COLO668 (cell line): ENCODE results near the gene NAP1L5.
A peak's percentile ranks its signal among the peaks of the same experiment; 100 is the strongest.

ENCODE experiments used
- DNase-seq: peaks from one replicate; lab custom pipeline; 2025; ENCODE audit not compliant: unreplicated experiment; lab: John Stamatoyannopoulos, UW

Gene NAP1L5

DNA sequence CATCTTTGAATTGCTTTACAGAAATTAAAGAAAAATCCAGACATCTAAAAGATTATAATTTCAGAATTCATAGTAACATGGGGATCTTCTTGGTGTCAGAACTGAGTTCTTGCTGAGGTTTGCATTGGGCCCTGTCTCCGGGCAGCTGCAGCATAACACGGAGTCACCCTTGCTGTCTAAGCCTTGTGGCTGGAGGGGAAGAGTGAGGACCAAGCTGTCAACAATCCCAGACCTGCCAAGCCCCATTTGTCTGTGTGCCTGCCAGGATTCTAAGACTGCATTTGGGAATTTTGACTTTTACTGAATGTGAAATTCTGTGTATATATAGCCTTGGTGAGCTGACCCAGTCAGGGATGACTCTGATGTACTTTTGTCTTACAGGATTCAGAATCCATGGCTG is 25.2 kb upstream of the NAP1L5 start:
- no peak for DNase-seq

DNA sequence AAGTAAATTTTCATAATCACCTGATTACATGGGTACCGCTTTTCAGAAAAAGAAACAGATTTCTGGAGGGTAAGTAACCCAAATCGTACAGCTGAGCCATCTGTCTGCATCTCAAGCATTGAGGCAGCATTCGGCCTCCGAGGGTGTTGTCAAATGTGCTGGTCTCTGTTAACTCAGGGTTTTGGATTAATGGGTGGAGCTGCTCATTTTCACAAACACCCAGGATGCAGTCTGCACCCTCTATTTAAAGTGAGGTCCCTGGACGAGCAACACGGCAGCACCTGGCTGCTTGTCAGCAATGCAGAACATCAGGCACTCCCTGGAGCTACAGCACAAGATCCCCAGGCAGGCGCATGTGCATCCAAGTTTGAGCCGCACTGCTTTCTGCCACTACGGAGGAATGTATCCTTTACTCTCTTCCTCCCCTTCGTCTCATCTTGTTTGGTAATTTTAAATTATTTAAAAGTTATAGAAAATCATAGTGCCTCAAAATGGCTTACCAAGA is 24.7 kb upstream of the NAP1L5 start:
- no peak for DNase-seq

DNA sequence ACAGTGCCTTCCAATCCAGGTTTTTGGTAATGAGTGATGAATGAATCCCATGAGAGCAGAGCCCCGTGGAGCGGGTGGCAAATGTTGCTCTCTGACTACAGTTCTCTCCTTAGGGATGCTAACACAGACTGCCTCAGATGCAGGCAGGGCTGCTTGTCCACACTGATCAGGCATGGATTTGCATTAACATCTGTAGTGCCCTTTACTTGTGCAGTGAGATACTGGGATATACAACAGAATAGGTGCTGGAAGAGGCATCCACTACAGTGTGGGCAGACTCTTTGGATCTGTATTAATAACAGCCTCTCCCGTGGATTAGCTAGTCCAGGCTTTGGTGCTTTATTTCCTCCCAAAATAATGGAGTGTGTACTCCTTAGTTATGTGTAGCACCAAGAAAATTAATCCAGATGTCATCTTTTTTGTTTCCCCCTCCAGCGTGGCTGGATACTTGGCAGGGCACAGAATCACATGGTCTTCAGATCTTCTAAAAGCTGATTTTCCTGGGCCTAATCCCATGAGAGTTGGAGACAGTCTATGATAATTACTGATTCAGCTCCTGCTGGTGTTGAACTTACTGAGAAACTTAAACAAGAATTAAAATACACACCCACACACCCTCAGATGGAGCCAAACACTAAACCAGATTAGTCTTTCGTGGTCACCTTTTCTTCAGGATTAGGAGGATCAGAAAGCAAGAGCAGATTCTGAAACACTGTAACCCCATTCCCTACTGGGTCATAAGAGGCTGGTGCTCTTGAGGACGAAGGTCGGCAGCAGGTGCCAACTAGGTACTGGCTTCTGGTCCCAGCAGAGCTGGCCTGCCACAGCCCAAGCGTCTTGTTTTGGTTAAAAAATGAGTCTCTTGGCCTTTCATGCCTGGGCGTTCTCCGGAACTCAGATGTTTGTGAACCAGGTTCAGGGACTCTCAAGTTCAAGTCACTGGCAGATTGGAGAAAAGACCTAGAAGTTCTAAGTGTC is 23.1 kb upstream of the NAP1L5 start:
- DNase-seq = no peak

DNA sequence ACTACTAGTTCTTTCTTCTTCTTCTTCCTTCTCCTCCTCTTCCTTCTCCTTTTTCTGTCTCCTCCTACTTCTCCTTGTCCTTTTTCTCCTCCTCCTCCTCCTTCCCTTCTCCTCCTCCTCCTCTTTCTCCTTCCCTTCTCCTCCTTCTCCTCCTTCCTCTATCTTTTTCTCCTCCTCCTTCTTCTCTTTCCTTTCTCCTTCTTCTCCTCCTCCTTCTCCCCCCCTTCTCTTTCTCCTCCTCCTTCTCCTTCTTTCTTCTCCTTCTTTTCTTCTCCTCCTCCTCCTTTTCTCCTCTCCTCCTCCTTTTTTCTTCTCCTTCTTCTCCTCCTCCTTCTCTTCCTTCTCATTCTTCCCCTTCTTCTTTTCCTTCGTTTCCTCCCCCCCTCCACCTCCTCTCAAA is 21.8 kb upstream of the NAP1L5 start:
- DNase-seq = no peak

DNA sequence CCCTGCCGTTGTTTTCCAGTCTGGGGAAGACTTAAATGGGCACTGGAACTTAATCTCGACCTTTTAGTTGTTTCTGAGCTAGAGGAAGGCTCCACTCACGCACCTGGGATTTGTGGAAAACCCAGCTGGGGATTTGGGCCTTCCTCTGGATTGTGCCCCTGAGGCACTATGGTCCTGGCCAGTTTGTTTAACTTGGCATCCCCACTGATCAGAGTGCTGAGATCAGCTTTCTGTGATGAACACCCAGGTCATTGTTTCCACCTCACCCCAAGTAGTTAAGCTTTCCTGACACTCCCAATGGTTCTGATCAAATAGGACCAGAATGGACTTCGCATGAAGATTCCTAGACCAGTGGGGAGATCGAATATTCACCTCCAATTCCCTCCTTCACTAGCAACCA is 20.5 kb upstream of the NAP1L5 start:
- no peak for DNase-seq

DNA sequence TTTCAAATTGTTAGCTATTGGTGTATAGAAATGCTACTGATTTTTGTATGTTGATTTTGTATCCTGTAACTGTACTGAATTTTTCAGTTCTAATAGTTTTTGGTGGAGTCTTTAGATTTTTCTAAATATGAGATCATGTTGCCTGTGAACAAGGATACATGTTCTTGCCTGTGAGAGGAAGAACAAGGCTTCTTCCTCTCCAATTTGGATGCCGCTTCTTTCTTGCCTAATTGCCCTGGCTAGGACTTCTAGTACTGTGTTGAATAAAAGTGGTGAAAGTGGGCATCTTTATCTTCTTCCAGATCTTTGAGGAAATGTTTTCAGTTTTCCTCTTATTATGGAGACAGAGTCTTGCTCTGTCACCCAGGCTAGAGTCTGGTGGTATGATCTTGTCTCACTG is 16.2 kb upstream of the NAP1L5 start:
- DNase-seq = no peak

DNA sequence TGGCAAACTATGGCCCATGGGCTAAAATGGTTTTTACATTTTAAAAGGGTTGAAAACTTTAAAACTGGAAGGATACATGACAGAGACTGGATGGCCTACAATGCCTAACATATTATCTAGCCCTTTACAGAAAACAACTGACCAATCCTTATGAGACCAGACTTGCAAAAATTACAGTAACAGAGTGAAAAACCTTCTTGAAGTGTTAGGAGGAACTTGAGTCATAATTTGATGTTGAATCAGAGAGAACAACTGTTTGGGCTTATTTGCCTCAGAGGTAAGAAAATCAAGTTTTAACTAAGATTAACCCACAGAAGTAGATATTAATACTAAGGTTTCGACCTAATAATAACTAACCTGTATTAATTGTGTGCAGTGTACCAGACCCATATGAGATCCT is 12.4 kb upstream of the NAP1L5 start:
- DNase-seq = no peak

DNA sequence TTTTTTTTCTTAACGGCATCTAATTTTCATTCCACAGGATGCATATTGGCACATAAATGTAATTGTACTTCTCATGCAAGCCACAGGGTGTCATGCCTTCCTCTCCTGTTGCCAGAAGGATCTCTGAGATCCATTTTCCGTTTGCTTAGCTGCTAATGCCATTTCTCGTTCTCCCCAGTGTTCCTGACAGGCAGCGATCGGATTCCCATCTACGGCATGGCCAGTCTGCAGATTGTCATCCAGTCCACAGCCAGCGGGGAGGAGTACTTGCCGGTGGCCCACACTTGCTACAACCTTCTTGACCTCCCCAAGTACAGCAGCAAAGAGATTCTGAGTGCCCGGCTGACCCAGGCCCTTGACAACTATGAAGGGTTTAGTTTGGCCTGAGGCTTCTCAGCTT is 8.9 kb upstream of the NAP1L5 start:
- DNase-seq = peak; percentile 7

DNA sequence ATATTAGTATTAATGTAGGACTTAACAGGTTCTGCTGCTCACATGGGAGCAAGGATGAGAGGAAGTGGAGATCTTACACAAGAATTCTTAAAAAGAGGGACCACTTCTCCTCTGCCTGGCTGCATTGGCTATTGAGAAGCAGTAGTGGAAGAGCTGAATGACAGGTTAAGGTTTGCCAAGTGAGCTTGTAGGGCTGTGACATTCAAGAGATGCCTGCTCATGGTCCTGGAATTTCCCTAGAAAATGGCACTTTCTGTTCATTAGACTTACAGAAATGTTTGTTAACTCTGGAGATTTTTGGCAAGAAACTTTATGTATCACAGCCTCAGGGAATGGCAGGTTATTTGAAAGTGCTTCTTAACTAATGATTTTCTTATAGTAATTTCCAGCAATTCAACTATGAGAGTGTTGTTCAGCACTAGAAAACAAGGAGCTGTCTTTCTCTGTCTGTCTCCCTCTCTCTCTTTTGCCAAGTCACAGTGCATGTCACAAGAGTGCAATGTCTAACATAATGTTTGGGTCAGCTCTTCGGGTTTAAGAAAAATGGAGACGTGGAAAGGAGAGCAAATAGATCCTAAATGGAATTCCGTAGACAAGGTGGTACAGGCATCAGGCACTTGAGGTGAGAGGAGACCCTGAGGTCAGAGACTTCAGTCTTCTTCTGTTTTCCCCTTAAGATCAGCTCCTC is 8.3 kb upstream of the NAP1L5 start:
- no peak for DNase-seq

DNA sequence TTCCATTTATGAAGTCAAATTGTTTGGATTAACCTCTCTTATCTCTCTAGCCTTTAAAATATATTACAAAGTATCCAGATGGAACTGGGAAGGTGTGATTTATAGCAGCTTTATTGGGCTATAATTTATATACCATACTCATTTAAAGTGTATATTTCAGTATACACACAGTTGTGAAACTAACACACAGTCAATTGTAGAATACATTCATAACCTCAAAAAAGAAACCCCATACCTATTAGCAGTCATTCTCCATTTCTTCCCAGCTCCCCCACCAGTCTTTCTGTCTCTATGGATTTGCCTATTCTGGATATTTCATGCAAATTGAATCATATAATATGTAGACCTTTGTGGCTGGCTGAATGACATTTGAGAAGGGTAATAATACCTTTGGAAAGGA is 7.6 kb upstream of the NAP1L5 start:
- no peak for DNase-seq

DNA sequence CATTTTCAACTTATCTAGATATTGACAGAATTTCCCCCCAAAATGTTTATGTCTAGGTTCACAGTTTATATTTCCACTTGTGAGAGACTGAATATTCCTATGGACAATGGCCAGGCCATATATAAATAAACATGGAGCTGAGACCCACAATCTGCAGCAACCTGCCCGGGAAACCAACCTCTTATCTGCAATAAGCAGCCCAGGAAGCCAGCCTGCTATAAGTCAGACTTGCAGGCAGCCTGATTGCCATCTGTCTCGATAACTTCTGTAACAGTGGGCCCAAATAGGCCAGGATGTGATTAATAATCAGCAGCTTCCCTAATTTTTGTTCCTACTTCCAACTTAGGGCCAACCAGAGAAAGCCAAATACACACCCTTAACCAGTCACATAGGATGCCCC is 5.2 kb upstream of the NAP1L5 start:
- DNase-seq = no peak

DNA sequence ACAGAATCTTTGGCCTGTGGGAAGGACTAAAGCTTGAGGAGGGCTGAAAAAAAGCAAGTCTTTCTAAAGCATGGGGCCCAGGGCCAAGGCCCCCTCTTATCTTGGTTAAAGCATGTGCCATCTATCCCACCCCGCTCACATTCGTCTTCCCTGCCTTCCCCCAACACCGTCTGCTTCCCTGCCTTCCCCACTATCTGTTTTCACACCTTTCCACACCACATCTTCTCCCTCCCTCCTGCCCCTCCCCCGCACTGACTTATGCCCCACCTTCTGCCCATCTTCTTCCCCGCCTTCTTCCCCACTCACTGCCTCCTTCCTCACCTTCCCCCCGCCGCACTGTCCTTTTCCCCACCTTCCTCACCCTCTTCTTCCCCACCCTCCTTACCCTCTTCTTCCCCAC is 890 bp upstream of the NAP1L5 start:
- no peak for DNase-seq

DNA sequence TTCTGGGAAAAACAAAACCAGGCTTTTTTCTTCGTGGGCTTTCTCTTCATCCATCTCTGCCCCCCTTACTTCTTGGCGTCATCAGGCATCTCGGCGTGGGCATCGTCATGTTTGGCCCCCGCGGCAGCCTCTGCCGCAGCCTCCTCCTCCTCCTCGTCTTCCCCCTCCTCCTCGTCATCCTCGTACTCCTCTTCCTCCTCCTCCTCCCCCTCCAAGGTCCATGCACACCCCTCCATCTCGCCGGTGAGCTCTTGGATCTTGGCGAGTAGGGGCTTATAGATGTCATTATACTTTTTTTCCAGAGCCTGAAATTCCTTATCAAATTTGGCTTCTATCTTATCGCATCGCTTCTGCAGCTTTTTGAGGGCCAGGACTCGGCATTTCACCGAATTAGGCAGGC is 488 bp downstream of the NAP1L5 start:
- no peak for DNase-seq

DNA sequence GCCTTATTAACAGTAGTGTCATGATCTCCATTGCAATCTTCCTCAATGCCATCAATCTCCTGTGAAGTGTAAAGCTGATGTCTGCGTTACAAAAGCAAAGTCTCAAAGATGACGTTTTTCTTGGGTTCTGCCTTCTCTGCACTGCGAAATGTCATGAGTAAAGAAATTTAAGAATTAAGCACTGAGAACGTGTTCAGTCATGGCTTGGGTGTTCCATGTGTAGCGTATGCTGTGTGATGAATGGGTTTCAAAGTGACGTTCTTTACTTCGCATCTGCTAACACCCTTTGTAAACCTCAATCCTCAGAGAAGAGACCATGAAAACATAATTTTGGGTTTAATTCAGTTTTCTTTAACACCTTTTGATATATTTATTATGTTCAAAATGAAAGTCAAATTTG is 999 bp downstream of the NAP1L5 start:
- DNase-seq = no peak

DNA sequence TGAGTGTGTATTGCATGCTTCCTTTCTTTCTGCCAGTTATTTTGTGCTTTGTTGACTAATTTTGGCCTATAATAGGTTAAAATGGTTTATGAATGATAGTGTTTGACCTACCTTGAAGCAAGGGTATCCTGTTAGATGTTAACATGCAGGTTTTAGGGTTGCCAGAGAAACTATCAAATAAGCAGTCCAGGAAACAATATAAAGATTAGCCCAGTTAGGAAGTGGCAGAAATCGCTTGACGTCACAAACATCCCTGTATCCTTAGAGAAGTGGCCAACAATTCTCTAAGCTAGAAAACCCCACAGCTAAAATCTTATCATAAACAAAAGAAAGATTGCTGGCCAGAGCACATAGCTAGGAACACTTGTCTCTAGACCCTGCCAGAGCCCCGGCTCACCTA is 3.8 kb downstream of the NAP1L5 start:
- DNase-seq = no peak

DNA sequence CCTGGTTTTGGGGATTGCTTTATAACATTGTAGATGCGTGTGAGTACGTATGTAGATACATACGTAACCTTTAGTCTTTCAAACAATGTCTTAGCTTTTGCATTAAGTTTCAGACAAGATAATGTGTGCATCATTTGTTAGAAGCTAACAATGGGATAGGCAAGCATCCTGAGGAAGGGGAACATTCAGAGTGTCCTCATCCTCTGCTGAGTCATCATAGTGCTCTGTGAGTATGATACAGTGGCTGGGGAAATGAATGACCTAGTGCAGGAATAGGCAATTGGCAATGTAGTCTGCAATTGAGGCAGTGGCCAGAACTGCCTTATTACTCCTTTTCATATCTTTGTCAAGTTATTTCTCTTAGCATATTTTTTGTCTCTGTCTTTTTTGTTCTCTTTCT is 7.3 kb downstream of the NAP1L5 start:
- DNase-seq = no peak

DNA sequence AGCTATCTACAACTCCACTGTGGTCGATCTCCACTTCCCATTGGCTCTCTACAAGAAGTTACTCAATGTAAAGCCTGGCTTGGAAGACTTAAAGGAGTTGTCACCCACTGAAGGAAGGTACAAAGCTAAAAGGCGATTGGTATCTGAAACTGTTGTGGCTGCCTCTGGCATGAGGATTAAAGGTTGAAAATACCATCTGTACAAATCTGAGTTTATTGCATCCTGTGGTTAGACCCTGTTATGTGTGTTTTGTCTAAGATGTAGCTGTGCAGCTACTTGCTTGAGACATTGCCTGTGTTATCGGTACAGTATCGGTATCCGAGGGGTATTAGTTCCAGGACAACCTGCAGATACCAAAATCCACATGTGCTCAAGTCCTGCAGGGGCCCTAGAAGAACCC is 16.4 kb downstream of the NAP1L5 start:
- no peak for DNase-seq

DNA sequence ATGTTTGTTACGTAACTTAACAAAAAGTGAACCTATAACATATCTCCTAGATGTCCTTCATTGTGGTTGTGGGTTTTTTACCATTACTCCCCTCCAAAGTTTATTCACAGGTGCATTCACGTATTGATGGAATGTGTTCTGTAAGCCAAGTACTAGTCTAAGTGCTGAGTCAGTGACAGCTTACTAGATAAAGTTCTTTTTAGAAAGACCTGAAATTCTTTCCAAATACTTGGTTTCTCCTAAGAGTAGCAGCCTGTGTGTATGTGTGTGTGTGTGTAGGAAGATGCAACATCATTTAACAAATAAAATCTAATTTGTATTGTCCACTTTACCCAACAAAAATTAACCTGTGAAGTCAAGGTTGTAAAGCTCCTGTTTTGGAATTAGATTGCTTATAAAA is 22.1 kb downstream of the NAP1L5 start:
- DNase-seq = no peak

DNA sequence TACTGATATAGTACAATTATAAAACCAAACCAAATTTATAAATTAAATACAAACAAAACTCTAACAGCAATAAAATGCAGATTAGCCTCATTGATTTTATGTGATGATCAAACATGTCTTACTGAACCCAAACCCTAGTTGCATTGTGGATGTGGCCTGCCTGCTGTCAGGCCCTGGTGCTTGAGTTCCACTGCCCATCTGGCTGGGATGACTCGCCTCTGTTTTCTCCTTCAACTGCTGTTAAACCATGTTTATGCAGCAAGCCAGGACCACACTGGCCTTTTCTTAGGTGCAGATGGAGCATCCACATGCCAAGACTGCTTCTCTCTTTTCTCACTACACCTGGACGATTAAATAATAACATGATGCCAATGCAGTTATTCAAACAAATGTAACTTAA is 22.6 kb downstream of the NAP1L5 start:
- DNase-seq = no peak

DNA sequence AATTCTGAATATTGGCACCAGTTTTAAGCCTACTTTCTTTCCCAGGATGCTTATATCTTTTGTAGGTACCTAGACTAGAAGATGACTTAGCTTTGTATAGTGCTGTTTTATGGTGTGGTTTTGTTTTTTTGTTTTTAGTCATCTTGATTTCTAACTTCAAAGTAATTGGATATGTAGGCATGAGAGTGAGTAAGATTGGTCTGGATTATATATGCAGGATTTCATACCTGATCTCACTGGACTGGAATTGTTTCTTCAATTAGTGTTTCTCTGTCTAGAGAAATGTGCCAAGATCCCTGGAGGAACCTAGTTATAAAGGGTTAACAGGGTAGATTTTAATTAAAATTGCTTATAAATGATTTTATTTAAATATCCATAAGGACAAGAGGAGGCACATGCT is 23.1 kb downstream of the NAP1L5 start:
- no peak for DNase-seq

DNA sequence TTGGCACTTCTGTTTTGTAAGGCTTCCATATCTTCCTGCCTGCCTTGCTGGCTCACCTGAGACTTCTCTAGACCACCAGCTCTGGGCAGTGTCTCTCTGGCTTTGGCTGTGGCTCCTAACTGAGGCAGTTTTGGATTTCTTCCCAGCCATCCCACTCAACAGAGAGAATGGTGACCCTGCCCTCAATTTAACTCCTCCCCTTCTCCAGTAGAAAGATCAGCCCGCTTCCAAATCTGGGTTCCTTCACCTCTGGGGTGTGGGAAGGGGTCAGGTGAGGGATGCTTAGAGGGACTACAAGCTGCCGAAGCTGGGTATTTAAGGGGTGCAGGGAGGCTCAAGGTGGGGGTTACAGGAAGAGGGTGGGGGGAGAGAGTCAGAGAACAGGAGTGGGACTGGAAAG is 23.7 kb downstream of the NAP1L5 start:
- DNase-seq = no peak

DNA sequence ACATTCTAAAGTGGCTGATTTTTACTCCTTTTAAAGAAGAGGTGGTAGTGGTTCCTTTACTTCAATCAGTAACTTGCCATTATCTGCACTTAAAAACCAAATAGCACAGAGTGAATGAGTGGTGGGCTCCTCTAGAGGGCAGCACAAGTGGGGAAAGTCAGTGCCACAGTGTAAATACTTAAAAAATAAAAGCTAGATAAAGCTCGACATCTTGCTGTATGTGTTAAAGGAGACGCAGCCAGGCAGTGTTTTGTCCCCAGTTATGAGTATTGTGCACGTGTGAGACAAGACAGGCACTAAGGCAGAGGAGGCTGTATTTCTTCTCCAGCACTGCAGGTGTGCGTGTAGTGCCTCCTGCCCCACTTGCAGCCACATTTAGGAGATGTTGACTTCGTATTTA is 24.6 kb downstream of the NAP1L5 start:
- DNase-seq = no peak
